ENCODE results near the gene TMBIM1.

The TMBIM1 gene

GRCh38 chr2:218286570-218287459 lies 5.5 kb downstream of the TMBIM1 start:
- Histone ChIP-seq H3K23ac (ENCODE audit: low read length) (no peak overlapping the region), H3K4ac (ENCODE audit: low read depth, low read length) (no peak overlapping the region), H2BK120ac (ENCODE audit: low read depth, low read length) (no peak overlapping the region), H3K4me3 (ENCODE audit: low read length) (no peak overlapping the region), H3K27me3 (ENCODE audit: insufficient read depth, low read length, poor library complexity) (no peaks in the 10 kb centered on the region), H3K4me1 (ENCODE audit: control insufficient read depth, low read depth, low read length) (peaks cover 13% of the 10 kb centered on the region), H3K9ac (ENCODE audit: low read length) (peak overlapping the region; percentile 44), H3K4me2 (ENCODE audit: low read length) (no peak overlapping the region), H4K5ac (ENCODE audit: low read length) (no peak overlapping the region), H2BK5ac (ENCODE audit: low read length) (no peak overlapping the region), H4K8ac (ENCODE audit: low read depth, low read length) (no peak overlapping the region), H3K27ac (ENCODE audit: low read depth, low read length) (no peak overlapping the region), H3K79me1 (ENCODE audit: low read length) (peaks cover 7% of the 10 kb centered on the region), H3K18ac (ENCODE audit: low read length) (no peak overlapping the region), H3K56ac (ENCODE audit: low read length) (peak overlapping the region; percentile 75), H3K36me3 (ENCODE audit: control insufficient read depth, insufficient read depth, low read length) (no peaks in the 10 kb centered on the region), H3K79me2 (ENCODE audit: control insufficient read depth, insufficient read depth, low read length) (peaks cover 2% of the 10 kb centered on the region), H2BK15ac (replicated peaks; ENCODE audit: low read depth) (no peak overlapping the region), H2AK5ac (ENCODE audit: low read length) (no peak overlapping the region)
- WGBS (ENCODE audit: extremely low coverage, insufficient coverage, low lambda C conversion rate), result no CpG with 5 or more reads among the region's 11 CpGs
- peak; percentile 98 for DNase-seq

- H3K18ac ChIP-seq (ENCODE audit: low read length), result no peak overlapping the region
- no peak overlapping the region for H2BK120ac ChIP-seq (ENCODE audit: low read depth, low read length)
- no peak overlapping the region for H4K5ac ChIP-seq (ENCODE audit: low read length)
- no CpG with 5 or more reads among the region's 6 CpGs for WGBS (ENCODE audit: extremely low coverage, insufficient coverage, low lambda C conversion rate)
- peak overlapping the region; percentile 31 for H3K56ac ChIP-seq (ENCODE audit: low read length)
- no peak overlapping the region for H3K9ac ChIP-seq (ENCODE audit: low read length)
- DNase-seq, result no peak
- no peak overlapping the region for H3K23ac ChIP-seq (ENCODE audit: low read length)
- no peak overlapping the region for H2AK5ac ChIP-seq (ENCODE audit: low read length)
- H3K4me1 ChIP-seq (ENCODE audit: control insufficient read depth, low read depth, low read length), result peaks cover 13% of the 10 kb centered on the region
- H3K4me2 ChIP-seq (ENCODE audit: low read length), result no peak overlapping the region
- H2BK5ac ChIP-seq (ENCODE audit: low read length), result no peak overlapping the region
- H4K8ac ChIP-seq (ENCODE audit: low read depth, low read length), result no peak overlapping the region
- H3K4me3 ChIP-seq (ENCODE audit: low read length), result no peak overlapping the region
- H3K79me1 ChIP-seq (ENCODE audit: low read length), result peaks cover 6% of the 10 kb centered on the region
- no peak overlapping the region for H3K27ac ChIP-seq (ENCODE audit: low read depth, low read length)
- H3K79me2 ChIP-seq (ENCODE audit: control insufficient read depth, insufficient read depth, low read length), result peaks cover 2% of the 10 kb centered on the region
- no peak overlapping the region for H3K4ac ChIP-seq (ENCODE audit: low read depth, low read length)
- H2BK15ac ChIP-seq (replicated peaks; ENCODE audit: low read depth), result no peak overlapping the region
- H3K27me3 ChIP-seq (ENCODE audit: insufficient read depth, low read length, poor library complexity), result no peaks in the 10 kb centered on the region
- H3K36me3 ChIP-seq (ENCODE audit: control insufficient read depth, insufficient read depth, low read length), result no peaks in the 10 kb centered on the region
These were observed 6.7 kb downstream of the TMBIM1 start for GRCh38 chr2:218285604-218286003.

GRCh38 chr2:218284106-218284811 lies 8.0 kb downstream of the TMBIM1 start:
- no CpG with 5 or more reads among the region's 16 CpGs for WGBS (ENCODE audit: extremely low coverage, insufficient coverage, low lambda C conversion rate)
- Histone ChIP-seq H2BK5ac (ENCODE audit: low read length) (no peak overlapping the region), H3K4me2 (ENCODE audit: low read length) (no peak overlapping the region), H3K18ac (ENCODE audit: low read length) (no peak overlapping the region), H4K5ac (ENCODE audit: low read length) (no peak overlapping the region), H3K27ac (ENCODE audit: low read depth, low read length) (no peak overlapping the region), H3K4ac (ENCODE audit: low read depth, low read length) (no peak overlapping the region), H3K56ac (ENCODE audit: low read length) (no peak overlapping the region), H2BK15ac (replicated peaks; ENCODE audit: low read depth) (no peak overlapping the region), H3K27me3 (ENCODE audit: insufficient read depth, low read length, poor library complexity) (no peaks in the 10 kb centered on the region), H3K79me2 (ENCODE audit: control insufficient read depth, insufficient read depth, low read length) (peaks cover 2% of the 10 kb centered on the region), H3K4me3 (ENCODE audit: low read length) (no peak overlapping the region), H2BK120ac (ENCODE audit: low read depth, low read length) (no peak overlapping the region), H3K79me1 (ENCODE audit: low read length) (peaks cover 6% of the 10 kb centered on the region), H3K36me3 (ENCODE audit: control insufficient read depth, insufficient read depth, low read length) (no peaks in the 10 kb centered on the region), H3K23ac (ENCODE audit: low read length) (no peak overlapping the region), H3K9ac (ENCODE audit: low read length) (no peak overlapping the region), H3K4me1 (ENCODE audit: control insufficient read depth, low read depth, low read length) (peaks cover 6% of the 10 kb centered on the region), H2AK5ac (ENCODE audit: low read length) (no peak overlapping the region), H4K8ac (ENCODE audit: low read depth, low read length) (no peak overlapping the region)
- DNase-seq, result no peak

- no peak overlapping the region for H3K4me3 ChIP-seq (ENCODE audit: low read length)
- no peak overlapping the region for H2BK15ac ChIP-seq (replicated peaks; ENCODE audit: low read depth)
- no peaks in the 10 kb centered on the region for H3K27me3 ChIP-seq (ENCODE audit: insufficient read depth, low read length, poor library complexity)
- no peak overlapping the region for H4K5ac ChIP-seq (ENCODE audit: low read length)
- no peak overlapping the region for H3K27ac ChIP-seq (ENCODE audit: low read depth, low read length)
- no peak overlapping the region for H2BK120ac ChIP-seq (ENCODE audit: low read depth, low read length)
- H3K18ac ChIP-seq (ENCODE audit: low read length), result no peak overlapping the region
- H3K4me2 ChIP-seq (ENCODE audit: low read length), result no peak overlapping the region
- H3K79me2 ChIP-seq (ENCODE audit: control insufficient read depth, insufficient read depth, low read length), result peaks cover 2% of the 10 kb centered on the region
- H2BK5ac ChIP-seq (ENCODE audit: low read length), result no peak overlapping the region
- WGBS (ENCODE audit: extremely low coverage, insufficient coverage, low lambda C conversion rate), result no CpG with 5 or more reads among the region's 17 CpGs
- DNase-seq, result no peak
- H2AK5ac ChIP-seq (ENCODE audit: low read length), result no peak overlapping the region
- peaks cover 4% of the 10 kb centered on the region for H3K4me1 ChIP-seq (ENCODE audit: control insufficient read depth, low read depth, low read length)
- H3K9ac ChIP-seq (ENCODE audit: low read length), result no peak overlapping the region
- no peak overlapping the region for H3K56ac ChIP-seq (ENCODE audit: low read length)
- H3K79me1 ChIP-seq (ENCODE audit: low read length), result peaks cover 6% of the 10 kb centered on the region
- peaks cover 5% of the 10 kb centered on the region for H3K36me3 ChIP-seq (ENCODE audit: control insufficient read depth, insufficient read depth, low read length)
- no peak overlapping the region for H3K4ac ChIP-seq (ENCODE audit: low read depth, low read length)
- H4K8ac ChIP-seq (ENCODE audit: low read depth, low read length), result no peak overlapping the region
- H3K23ac ChIP-seq (ENCODE audit: low read length), result no peak overlapping the region
These were observed 9.9 kb downstream of the TMBIM1 start for GRCh38 chr2:218282173-218282991.

- H3K27ac ChIP-seq (ENCODE audit: low read depth, low read length), result no peak overlapping the region
- no peak overlapping the region for H4K8ac ChIP-seq (ENCODE audit: low read depth, low read length)
- H3K79me1 ChIP-seq (ENCODE audit: low read length), result peaks cover 6% of the 10 kb centered on the region
- no peak overlapping the region for H2AK5ac ChIP-seq (ENCODE audit: low read length)
- no peak overlapping the region for H3K4ac ChIP-seq (ENCODE audit: low read depth, low read length)
- H3K56ac ChIP-seq (ENCODE audit: low read length), result no peak overlapping the region
- peaks cover 9% of the 10 kb centered on the region for H3K36me3 ChIP-seq (ENCODE audit: control insufficient read depth, insufficient read depth, low read length)
- H4K5ac ChIP-seq (ENCODE audit: low read length), result no peak overlapping the region
- no CpG with 5 or more reads among the region's 3 CpGs for WGBS (ENCODE audit: extremely low coverage, insufficient coverage, low lambda C conversion rate)
- DNase-seq, result no peak
- no peak overlapping the region for H3K4me2 ChIP-seq (ENCODE audit: low read length)
- H3K18ac ChIP-seq (ENCODE audit: low read length), result no peak overlapping the region
- H3K27me3 ChIP-seq (ENCODE audit: insufficient read depth, low read length, poor library complexity), result no peaks in the 10 kb centered on the region
- H3K23ac ChIP-seq (ENCODE audit: low read length), result no peak overlapping the region
- no peak overlapping the region for H2BK5ac ChIP-seq (ENCODE audit: low read length)
- H3K79me2 ChIP-seq (ENCODE audit: control insufficient read depth, insufficient read depth, low read length), result peaks cover 2% of the 10 kb centered on the region
- H3K4me1 ChIP-seq (ENCODE audit: control insufficient read depth, low read depth, low read length), result no peaks in the 10 kb centered on the region
- no peak overlapping the region for H3K9ac ChIP-seq (ENCODE audit: low read length)
- H3K4me3 ChIP-seq (ENCODE audit: low read length), result no peak overlapping the region
- H2BK15ac ChIP-seq (replicated peaks; ENCODE audit: low read depth), result no peak overlapping the region
- no peak overlapping the region for H2BK120ac ChIP-seq (ENCODE audit: low read depth, low read length)
These were observed 10.9 kb downstream of the TMBIM1 start for GRCh38 chr2:218281449-218281848.

All from mesendoderm (in vitro differentiated cells).